Subcutaneous adipose tissue (tissue), 4 donors: Measurements from ENCODE around the gene LSM12. TPM values are rescaled to one million over a fixed set of nuclear protein-coding genes. Genes with fewer than 3 reads are reported as not detected.

ENCODE experiments used
- CTCF ChIP-seq: fragments of 450-650 bp; IDR thresholded peaks from one replicate; pipeline ENCODE4 v1.5.1; 2016; ENCODE audit warnings: low read depth, mild to moderate bottlenecking, control low read depth, antibody characterized with exemption, moderate library complexity
- small RNA-seq: library from RNA; depleted of rRNA; stranded (forward); fragments of <200 nt; gene quantifications from one replicate; pipeline ENCODE3, GENCODE V24; 2016
- total RNA-seq, 4 donors: library from RNA; depleted of rRNA; stranded (reverse); fragments of >200 nt; gene quantifications; one replicate each; pipeline ENCODE4 v1.1.0, GENCODE V29; 2016

Gene LSM12
- total RNA-seq, 4 donors from 2014 or later = 26.2 to 57.2 (median 29.1) TPM

- TF ChIP-seq CTCF = no peak
Observed at GRCh38 chr17:43987131-43988021, 79.1 kb downstream of the LSM12 start.

- TF ChIP-seq CTCF = no peak
Observed at GRCh38 chr17:43986225-43986981, 80.1 kb downstream of the LSM12 start.

GRCh38 chr17:43984521-43984920, 82.0 kb downstream of the LSM12 start:
- TF ChIP-seq CTCF = no peak

Small RNA genes lying within 50 kb of the gene (small RNA-seq; reads per million reads assigned to genes)
- not detected for gene RF00012

Other genes starting within 250 kb of the LSM12 start
- gene MPP3, start 233.5 kb downstream of the LSM12 start, total RNA-seq = 100 to 1,000 TPM in 1 of 4 donors, 10 to 100 TPM in 2, 1 to 10 TPM in 1; 9.0 to 122 (median 25.2) TPM
- 100 to 1,000 TPM in 1 of 4 donors, 10 to 100 TPM in 3; 29.5 to 234 (median 50.5) TPM for gene CD300LG, start 219.5 kb downstream of the LSM12 start, total RNA-seq
- gene MPP2, start 159.1 kb downstream of the LSM12 start, total RNA-seq = 1 to 10 TPM in 3 of 4 donors, under 1 TPM in 1; 0.65 to 4.2 (median 2.2) TPM
- not detected for gene PPY, start 124.2 kb downstream of the LSM12 start, total RNA-seq
- gene PYY, start 112.7 kb downstream of the LSM12 start, total RNA-seq = not detected
- 1 to 10 TPM in 2 of 4 donors, under 1 TPM in 1, not detected in 1; 0.94 to 1.5 (median 1.3) TPM for gene NAGS, start 62.0 kb downstream of the LSM12 start, total RNA-seq
- 10 to 100 TPM; 13.5 to 28.4 (median 21.9) TPM for gene TMEM101, start 51.7 kb downstream of the LSM12 start, total RNA-seq
- 10 to 100 TPM; 30.6 to 39.9 (median 35.7) TPM for gene G6PC3, start 4.1 kb upstream of the LSM12 start, total RNA-seq
- 10 to 100 TPM; 23.3 to 91.7 (median 42.4) TPM for gene HDAC5, start 57.0 kb upstream of the LSM12 start, total RNA-seq
- gene HROB, start 75.3 kb upstream of the LSM12 start, total RNA-seq = 1 to 10 TPM in 3 of 4 donors, under 1 TPM in 1; 0.82 to 3.6 (median 1.8) TPM
- not detected for gene ASB16, start 104.0 kb upstream of the LSM12 start, total RNA-seq
- 10 to 100 TPM; 26.6 to 36.0 (median 33.2) TPM for gene TMUB2, start 120.3 kb upstream of the LSM12 start, total RNA-seq
- 10 to 100 TPM; 11.7 to 31.6 (median 28.2) TPM for gene ATXN7L3, start 133.2 kb upstream of the LSM12 start, total RNA-seq
- 10 to 100 TPM; 23.5 to 63.5 (median 35.3) TPM for gene UBTF, start 153.0 kb upstream of the LSM12 start, total RNA-seq
- under 1 TPM in 2 of 4 donors, not detected in 2; under 0.01 to 0.16 TPM for gene SLC4A1, start 201.5 kb upstream of the LSM12 start, total RNA-seq
- gene RUNDC3A, start 241.9 kb upstream of the LSM12 start, total RNA-seq = under 1 TPM in 1 of 4 donors, not detected in 3; 0.51 TPM